GM23338 (cell line): ENCODE data around the gene ATAD1. TPM values are rescaled to one million over a fixed set of nuclear protein-coding genes. Genes with fewer than 3 reads are reported as not detected.

Source experiments
- ATAC-seq: fragments of 200-7000 bp; cut with Tn5 transposase; 3 replicates; pipeline ENCODE4 v1.9.1; 2020
- DNase-seq: peaks from one replicate; pipeline ENCODE4 v3.0.0-alpha.2; 2015; ENCODE audit warnings: low spot score
- H2AFZ ChIP-seq: fragments of 200-600 bp; sonication (generic); 2 replicates; pipeline ENCODE4 v1.8.0; 2016; ENCODE audit warnings: antibody characterized with exemption, mild to moderate bottlenecking, moderate library complexity
- H3F3A ChIP-seq: fragments of 200-600 bp; sonication (generic); replicated peaks from 2 replicates; pipeline ENCODE4 v1.8.0; 2017; ENCODE audit warnings: antibody characterized with exemption, mixed run types, low read depth
- H3K27ac ChIP-seq: fragments of 200-600 bp; sonication (generic); 2 replicates; pipeline ENCODE4 v1.6.1; 2016; ENCODE audit warnings: low read depth
- H3K27me3 ChIP-seq: fragments of 200-600 bp; sonication (generic); 2 replicates; pipeline ENCODE4 v1.8.0; 2016; ENCODE audit warnings: mild to moderate bottlenecking, mixed run types, moderate library complexity; ENCODE audit not compliant: insufficient read depth
- H3K36me3 ChIP-seq: fragments of 200-600 bp; sonication (generic); 2 replicates; pipeline ENCODE4 v1.8.0; 2016; ENCODE audit warnings: mild to moderate bottlenecking; ENCODE audit not compliant: insufficient read depth
- H3K4me1 ChIP-seq: fragments of 200-600 bp; sonication (generic); 2 replicates; pipeline ENCODE4 v1.8.0; 2016; ENCODE audit warnings: mild to moderate bottlenecking, moderate library complexity; ENCODE audit not compliant: insufficient read depth
- H3K4me2 ChIP-seq: fragments of 200-600 bp; sonication (generic); 2 replicates; pipeline ENCODE4 v1.7.1; 2017; ENCODE audit warnings: mixed run types
- H3K4me3 ChIP-seq: fragments of 200-600 bp; sonication (generic); 2 replicates; pipeline ENCODE4 v1.6.1; 2016; ENCODE audit warnings: mixed run types
- H3K79me2 ChIP-seq: fragments of 200-600 bp; sonication (generic); replicated peaks from 2 replicates; pipeline ENCODE4 v1.8.0; 2017; ENCODE audit warnings: mild to moderate bottlenecking; ENCODE audit not compliant: insufficient read depth
- H3K9me2 ChIP-seq: fragments of 200-600 bp; sonication (generic); 2 replicates; pipeline ENCODE4 v1.8.0; 2017; ENCODE audit not compliant: insufficient read depth
- H4K20me1 ChIP-seq: fragments of 200-600 bp; sonication (generic); replicated peaks from 2 replicates; pipeline ENCODE4 v1.8.0; 2017; ENCODE audit warnings: mild to moderate bottlenecking; ENCODE audit not compliant: insufficient read depth
- H3K27ac Mint-ChIP-seq: 2 replicates; pipeline ENCODE4 v1.8.0; 2020; ENCODE audit warnings: inconsistent platforms, mild to moderate bottlenecking, moderate library complexity, mixed read lengths
- H3K27me3 Mint-ChIP-seq: 3 replicates; pipeline ENCODE4 v1.8.0; 2022; ENCODE audit warnings: low read depth, mild to moderate bottlenecking, moderate library complexity, mixed read lengths, inconsistent platforms; ENCODE audit not compliant: insufficient read depth, poor library complexity
- H3K36me3 Mint-ChIP-seq: 3 replicates; pipeline ENCODE4 v1.8.0; 2021; ENCODE audit warnings: low read depth, mild to moderate bottlenecking, inconsistent platforms, moderate library complexity, mixed read lengths
- H3K4me1 Mint-ChIP-seq: 3 replicates; pipeline ENCODE4 v1.8.0; 2020; ENCODE audit warnings: mild to moderate bottlenecking, inconsistent platforms, mixed read lengths
- H3K4me3 Mint-ChIP-seq: 3 replicates; pipeline ENCODE4 v1.8.0; 2021; ENCODE audit warnings: moderate library complexity, mild to moderate bottlenecking, inconsistent platforms, mixed read lengths
- H3K9me3 Mint-ChIP-seq: 3 replicates; pipeline ENCODE4 v1.8.0; 2020; ENCODE audit warnings: moderate library complexity, mild to moderate bottlenecking, inconsistent platforms, mixed read lengths
- CREB1 ChIP-seq: fragments of 250-450 bp; sonication (Bioruptor Pico); IDR thresholded peaks from 2 replicates; pipeline ENCODE4 v1.5.0; 2020; ENCODE audit warnings: low read depth, mild to moderate bottlenecking, moderate library complexity
- EZH2 ChIP-seq: fragments of 200-600 bp; sonication (generic); IDR thresholded peaks from one replicate; pipeline ENCODE4 v1.8.0; 2017; ENCODE audit warnings: antibody characterized with exemption, mild to moderate bottlenecking, low read depth; ENCODE audit not compliant: unreplicated experiment
- EZH2phosphoT487 ChIP-seq: fragments of 200-600 bp; sonication (generic); IDR thresholded peaks from one replicate; pipeline ENCODE4 v1.8.1; 2018; ENCODE audit warnings: antibody characterized with exemption; ENCODE audit not compliant: unreplicated experiment
- JUNB ChIP-seq: IDR thresholded peaks from one replicate; pipeline ENCODE4 v1.6.1; 2016; ENCODE audit warnings: antibody characterized with exemption; ENCODE audit not compliant: unreplicated experiment
- NANOG ChIP-seq: IDR thresholded peaks from 2 replicates; pipeline ENCODE4 v1.6.1; 2016; ENCODE audit warnings: antibody characterized with exemption, borderline replicate concordance
- POLR2AphosphoS5 ChIP-seq: IDR thresholded peaks from 2 replicates; pipeline ENCODE4 v1.6.1; 2016; ENCODE audit warnings: antibody characterized with exemption, low read depth
- STAT1 ChIP-seq: IDR thresholded peaks from one replicate; pipeline ENCODE4 v1.6.1; 2016; ENCODE audit warnings: antibody characterized with exemption; ENCODE audit not compliant: unreplicated experiment
- ZNF114 ChIP-seq: fragments of 250-450 bp; sonication (Bioruptor Pico); IDR thresholded peaks from 2 replicates; pipeline ENCODE4 v1.5.0; 2020; ENCODE audit warnings: mild to moderate bottlenecking, moderate library complexity
- ZNF331 ChIP-seq: fragments of 250-450 bp; sonication (Bioruptor Pico); IDR thresholded peaks from 2 replicates; pipeline ENCODE4 v1.5.0; 2020; ENCODE audit warnings: low read depth, mild to moderate bottlenecking, moderate library complexity
- polyA plus RNA-seq: library from polyadenylated mRNA; unstranded; fragments of >200 nt; fragmentation: Nextera tagmentation; extraction: Ambion mirVana; gene quantifications from 2 replicates; pipeline ENCODE4 v1.2.1, GENCODE V29; 2016
- total RNA-seq: library from RNA; depleted of rRNA; stranded (reverse); fragments of >200 nt; shearing (Covaris generic); gene quantifications from 2 replicates; pipeline ENCODE4 v1.2.3, GENCODE V29; 2014
- TF ChIP-seq, protein P1 (sequence below): fragments of 250-450 bp; sonication (Bioruptor Pico); IDR thresholded peaks from 2 replicates; pipeline ENCODE4 v1.5.0; 2020; ENCODE audit warnings: mild to moderate bottlenecking, moderate library complexity
- TF ChIP-seq, protein P2 (sequence below): IDR thresholded peaks from 2 replicates; pipeline ENCODE4 v1.6.1; 2016; ENCODE audit warnings: antibody characterized with exemption
- TF ChIP-seq, protein P3 (sequence below), 2 experiments: fragments of 200-600 bp in 1 of 2; sonication (generic) in 1 of 2; conservative IDR thresholded peaks; 2 replicates each; pipeline versions ENCODE4 v1.5.1 to v1.6.1; 2016 to 2017; ENCODE audit warnings: antibody characterized with exemption in 2 of 2, low read depth in 2 of 2, mild to moderate bottlenecking in 2 of 2, moderate library complexity in 1 of 2
- TF ChIP-seq, protein P4 (sequence below): IDR thresholded peaks from one replicate; pipeline ENCODE4 v1.6.1; 2018; ENCODE audit warnings: antibody characterized with exemption; ENCODE audit not compliant: unreplicated experiment

Gene ATAD1
- total and polyA plus RNA-seq, 2 experiments from 2014 or later: 30.3 to 49.6 TPM

DNA sequence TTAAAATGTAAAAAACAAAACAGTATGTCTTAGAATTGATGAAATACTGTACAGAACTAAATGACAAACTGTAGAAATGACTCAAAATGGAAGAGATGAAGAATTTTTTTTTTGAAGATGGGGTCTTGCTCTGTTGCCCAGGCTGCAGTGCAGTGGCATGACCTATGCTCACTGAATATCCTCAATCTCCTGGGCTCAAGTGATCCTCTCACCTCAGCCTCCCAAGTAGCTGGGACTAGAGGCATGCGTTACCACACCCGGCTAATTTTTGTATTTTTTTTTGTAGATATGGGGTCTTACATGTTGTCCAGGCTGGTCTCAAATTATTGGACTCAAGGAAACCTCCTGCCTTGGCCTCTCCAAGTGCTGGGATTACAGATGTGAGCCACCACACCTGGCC, 36.5 kb downstream of the ATAD1 start:
- peaks cover 26% of the 10 kb centered on the region for H3K79me2 ChIP-seq
- H3K9me3 Mint-ChIP-seq: no peaks in the 10 kb centered on the region
- no peak overlapping the region for H3K4me3 ChIP-seq
- H3K27ac ChIP-seq: no peak overlapping the region
- no peak overlapping the region for H2AFZ ChIP-seq
- DNase-seq (no peak), ATAC-seq (no peak)
- H3K4me3 Mint-ChIP-seq: no peak overlapping the region
- no peaks in the 10 kb centered on the region for H3K27me3 Mint-ChIP-seq
- peaks cover 36% of the 10 kb centered on the region for H3K36me3 Mint-ChIP-seq
- H4K20me1 ChIP-seq: no peaks in the 10 kb centered on the region
- no peaks in the 10 kb centered on the region for H3K4me1 ChIP-seq
- no peak overlapping the region for H3K27ac Mint-ChIP-seq
- 0 out of 2 replicates have a peak, but pooled peaks cover 3% of the 10 kb centered on the region for H3K36me3 ChIP-seq
- no peaks in the 10 kb centered on the region for H3K4me1 Mint-ChIP-seq
- TF ChIP-seq, protein P1, sequence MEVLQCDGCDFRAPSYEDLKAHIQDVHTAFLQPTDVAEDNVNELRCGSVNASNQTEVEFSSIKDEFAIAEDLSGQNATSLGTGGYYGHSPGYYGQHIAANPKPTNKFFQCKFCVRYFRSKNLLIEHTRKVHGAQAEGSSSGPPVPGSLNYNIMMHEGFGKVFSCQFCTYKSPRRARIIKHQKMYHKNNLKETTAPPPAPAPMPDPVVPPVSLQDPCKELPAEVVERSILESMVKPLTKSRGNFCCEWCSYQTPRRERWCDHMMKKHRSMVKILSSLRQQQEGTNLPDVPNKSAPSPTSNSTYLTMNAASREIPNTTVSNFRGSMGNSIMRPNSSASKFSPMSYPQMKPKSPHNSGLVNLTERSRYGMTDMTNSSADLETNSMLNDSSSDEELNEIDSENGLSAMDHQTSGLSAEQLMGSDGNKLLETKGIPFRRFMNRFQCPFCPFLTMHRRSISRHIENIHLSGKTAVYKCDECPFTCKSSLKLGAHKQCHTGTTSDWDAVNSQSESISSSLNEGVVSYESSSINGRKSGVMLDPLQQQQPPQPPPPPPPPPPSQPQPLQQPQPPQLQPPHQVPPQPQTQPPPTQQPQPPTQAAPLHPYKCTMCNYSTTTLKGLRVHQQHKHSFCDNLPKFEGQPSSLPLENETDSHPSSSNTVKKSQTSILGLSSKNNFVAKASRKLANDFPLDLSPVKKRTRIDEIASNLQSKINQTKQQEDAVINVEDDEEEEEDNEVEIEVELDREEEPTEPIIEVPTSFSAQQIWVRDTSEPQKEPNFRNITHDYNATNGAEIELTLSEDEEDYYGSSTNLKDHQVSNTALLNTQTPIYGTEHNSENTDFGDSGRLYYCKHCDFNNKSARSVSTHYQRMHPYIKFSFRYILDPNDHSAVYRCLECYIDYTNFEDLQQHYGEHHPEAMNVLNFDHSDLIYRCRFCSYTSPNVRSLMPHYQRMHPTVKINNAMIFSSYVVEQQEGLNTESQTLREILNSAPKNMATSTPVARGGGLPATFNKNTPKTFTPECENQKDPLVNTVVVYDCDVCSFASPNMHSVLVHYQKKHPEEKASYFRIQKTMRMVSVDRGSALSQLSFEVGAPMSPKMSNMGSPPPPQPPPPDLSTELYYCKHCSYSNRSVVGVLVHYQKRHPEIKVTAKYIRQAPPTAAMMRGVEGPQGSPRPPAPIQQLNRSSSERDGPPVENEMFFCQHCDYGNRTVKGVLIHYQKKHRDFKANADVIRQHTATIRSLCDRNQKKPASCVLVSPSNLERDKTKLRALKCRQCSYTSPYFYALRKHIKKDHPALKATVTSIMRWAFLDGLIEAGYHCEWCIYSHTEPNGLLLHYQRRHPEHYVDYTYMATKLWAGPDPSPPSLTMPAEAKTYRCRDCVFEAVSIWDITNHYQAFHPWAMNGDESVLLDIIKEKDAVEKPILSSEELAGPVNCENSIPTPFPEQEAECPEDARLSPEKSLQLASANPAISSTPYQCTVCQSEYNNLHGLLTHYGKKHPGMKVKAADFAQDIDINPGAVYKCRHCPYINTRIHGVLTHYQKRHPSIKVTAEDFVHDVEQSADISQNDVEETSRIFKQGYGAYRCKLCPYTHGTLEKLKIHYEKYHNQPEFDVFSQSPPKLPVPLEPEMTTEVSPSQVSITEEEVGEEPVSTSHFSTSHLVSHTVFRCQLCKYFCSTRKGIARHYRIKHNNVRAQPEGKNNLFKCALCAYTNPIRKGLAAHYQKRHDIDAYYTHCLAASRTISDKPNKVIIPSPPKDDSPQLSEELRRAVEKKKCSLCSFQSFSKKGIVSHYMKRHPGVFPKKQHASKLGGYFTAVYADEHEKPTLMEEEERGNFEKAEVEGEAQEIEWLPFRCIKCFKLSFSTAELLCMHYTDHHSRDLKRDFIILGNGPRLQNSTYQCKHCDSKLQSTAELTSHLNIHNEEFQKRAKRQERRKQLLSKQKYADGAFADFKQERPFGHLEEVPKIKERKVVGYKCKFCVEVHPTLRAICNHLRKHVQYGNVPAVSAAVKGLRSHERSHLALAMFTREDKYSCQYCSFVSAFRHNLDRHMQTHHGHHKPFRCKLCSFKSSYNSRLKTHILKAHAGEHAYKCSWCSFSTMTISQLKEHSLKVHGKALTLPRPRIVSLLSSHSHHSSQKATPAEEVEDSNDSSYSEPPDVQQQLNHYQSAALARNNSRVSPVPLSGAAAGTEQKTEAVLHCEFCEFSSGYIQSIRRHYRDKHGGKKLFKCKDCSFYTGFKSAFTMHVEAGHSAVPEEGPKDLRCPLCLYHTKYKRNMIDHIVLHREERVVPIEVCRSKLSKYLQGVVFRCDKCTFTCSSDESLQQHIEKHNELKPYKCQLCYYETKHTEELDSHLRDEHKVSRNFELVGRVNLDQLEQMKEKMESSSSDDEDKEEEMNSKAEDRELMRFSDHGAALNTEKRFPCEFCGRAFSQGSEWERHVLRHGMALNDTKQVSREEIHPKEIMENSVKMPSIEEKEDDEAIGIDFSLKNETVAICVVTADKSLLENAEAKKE (CRISPR knock-in tag): no peak
- TF ChIP-seq NANOG (no peak), ZNF114 (CRISPR knock-in tag) (no peak), JUNB (no peak), STAT1 (no peak), ZNF331 (no peak), POLR2AphosphoS5 (no peak), CREB1 (CRISPR knock-in tag) (no peak), EZH2 (no peak), EZH2phosphoT487 (no peak)
- TF ChIP-seq, protein P2, sequence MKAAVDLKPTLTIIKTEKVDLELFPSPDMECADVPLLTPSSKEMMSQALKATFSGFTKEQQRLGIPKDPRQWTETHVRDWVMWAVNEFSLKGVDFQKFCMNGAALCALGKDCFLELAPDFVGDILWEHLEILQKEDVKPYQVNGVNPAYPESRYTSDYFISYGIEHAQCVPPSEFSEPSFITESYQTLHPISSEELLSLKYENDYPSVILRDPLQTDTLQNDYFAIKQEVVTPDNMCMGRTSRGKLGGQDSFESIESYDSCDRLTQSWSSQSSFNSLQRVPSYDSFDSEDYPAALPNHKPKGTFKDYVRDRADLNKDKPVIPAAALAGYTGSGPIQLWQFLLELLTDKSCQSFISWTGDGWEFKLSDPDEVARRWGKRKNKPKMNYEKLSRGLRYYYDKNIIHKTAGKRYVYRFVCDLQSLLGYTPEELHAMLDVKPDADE: no peak
- TF ChIP-seq, protein P3, sequence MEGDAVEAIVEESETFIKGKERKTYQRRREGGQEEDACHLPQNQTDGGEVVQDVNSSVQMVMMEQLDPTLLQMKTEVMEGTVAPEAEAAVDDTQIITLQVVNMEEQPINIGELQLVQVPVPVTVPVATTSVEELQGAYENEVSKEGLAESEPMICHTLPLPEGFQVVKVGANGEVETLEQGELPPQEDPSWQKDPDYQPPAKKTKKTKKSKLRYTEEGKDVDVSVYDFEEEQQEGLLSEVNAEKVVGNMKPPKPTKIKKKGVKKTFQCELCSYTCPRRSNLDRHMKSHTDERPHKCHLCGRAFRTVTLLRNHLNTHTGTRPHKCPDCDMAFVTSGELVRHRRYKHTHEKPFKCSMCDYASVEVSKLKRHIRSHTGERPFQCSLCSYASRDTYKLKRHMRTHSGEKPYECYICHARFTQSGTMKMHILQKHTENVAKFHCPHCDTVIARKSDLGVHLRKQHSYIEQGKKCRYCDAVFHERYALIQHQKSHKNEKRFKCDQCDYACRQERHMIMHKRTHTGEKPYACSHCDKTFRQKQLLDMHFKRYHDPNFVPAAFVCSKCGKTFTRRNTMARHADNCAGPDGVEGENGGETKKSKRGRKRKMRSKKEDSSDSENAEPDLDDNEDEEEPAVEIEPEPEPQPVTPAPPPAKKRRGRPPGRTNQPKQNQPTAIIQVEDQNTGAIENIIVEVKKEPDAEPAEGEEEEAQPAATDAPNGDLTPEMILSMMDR (conservative IDR thresholded peaks at IDR 0.05; ENCODE audit: low read depth in 2 of 2): no peak
- TF ChIP-seq, protein P4, sequence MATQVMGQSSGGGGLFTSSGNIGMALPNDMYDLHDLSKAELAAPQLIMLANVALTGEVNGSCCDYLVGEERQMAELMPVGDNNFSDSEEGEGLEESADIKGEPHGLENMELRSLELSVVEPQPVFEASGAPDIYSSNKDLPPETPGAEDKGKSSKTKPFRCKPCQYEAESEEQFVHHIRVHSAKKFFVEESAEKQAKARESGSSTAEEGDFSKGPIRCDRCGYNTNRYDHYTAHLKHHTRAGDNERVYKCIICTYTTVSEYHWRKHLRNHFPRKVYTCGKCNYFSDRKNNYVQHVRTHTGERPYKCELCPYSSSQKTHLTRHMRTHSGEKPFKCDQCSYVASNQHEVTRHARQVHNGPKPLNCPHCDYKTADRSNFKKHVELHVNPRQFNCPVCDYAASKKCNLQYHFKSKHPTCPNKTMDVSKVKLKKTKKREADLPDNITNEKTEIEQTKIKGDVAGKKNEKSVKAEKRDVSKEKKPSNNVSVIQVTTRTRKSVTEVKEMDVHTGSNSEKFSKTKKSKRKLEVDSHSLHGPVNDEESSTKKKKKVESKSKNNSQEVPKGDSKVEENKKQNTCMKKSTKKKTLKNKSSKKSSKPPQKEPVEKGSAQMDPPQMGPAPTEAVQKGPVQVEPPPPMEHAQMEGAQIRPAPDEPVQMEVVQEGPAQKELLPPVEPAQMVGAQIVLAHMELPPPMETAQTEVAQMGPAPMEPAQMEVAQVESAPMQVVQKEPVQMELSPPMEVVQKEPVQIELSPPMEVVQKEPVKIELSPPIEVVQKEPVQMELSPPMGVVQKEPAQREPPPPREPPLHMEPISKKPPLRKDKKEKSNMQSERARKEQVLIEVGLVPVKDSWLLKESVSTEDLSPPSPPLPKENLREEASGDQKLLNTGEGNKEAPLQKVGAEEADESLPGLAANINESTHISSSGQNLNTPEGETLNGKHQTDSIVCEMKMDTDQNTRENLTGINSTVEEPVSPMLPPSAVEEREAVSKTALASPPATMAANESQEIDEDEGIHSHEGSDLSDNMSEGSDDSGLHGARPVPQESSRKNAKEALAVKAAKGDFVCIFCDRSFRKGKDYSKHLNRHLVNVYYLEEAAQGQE: no peak
- no peak overlapping the region for H3K4me2 ChIP-seq
- H3K9me2 ChIP-seq: no peaks in the 10 kb centered on the region
- H3F3A ChIP-seq: no peaks in the 10 kb centered on the region
- no peaks in the 10 kb centered on the region for H3K27me3 ChIP-seq
